ENCODE data around the gene GAS5.
A peak's percentile ranks its signal among the peaks of the same experiment; 100 is the strongest.

The GAS5 gene

GRCh38 chr1:173824315-173825081, 43.3 kb downstream of the GAS5 start, which contains the start of the genes CENPL and DARS2:
Gene CENPL (minus strand): TSS chr1:173824883. CDS start chr1:173811299, 13,584 bp downstream.
Gene DARS2 (plus strand): TSS chr1:173824673. CDS start chr1:173825230, 557 bp downstream.
- peak; percentile 93 for DNase-seq (ENCODE audit: low spot score)

DNA sequence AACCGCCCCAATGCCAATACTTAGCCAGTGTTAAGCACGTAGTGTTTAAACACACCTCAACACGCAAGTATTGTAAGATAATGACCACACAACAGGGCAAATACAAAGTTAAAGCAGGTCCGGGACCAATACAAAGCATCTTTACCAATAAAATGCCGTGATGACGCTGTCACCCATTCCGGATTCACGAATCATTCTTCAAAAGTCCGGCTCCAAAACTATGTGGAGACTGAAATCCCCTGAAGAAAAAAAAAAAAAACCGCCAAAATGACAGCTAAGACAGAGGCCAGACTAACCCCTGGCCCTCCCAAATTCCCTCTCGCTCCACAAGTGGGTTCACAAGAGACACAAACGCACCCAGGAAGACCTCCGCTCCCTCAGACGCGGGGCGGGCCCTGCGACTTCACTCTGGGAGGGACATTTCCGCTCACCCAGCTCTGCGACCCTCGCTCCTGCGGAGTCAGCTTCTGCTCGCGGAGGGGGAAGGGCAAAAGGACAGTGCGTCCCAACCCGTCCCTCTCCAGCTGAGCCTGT, 43.9 kb downstream of the GAS5 start:
- DNase-seq (ENCODE audit: low spot score) = no peak

DNA sequence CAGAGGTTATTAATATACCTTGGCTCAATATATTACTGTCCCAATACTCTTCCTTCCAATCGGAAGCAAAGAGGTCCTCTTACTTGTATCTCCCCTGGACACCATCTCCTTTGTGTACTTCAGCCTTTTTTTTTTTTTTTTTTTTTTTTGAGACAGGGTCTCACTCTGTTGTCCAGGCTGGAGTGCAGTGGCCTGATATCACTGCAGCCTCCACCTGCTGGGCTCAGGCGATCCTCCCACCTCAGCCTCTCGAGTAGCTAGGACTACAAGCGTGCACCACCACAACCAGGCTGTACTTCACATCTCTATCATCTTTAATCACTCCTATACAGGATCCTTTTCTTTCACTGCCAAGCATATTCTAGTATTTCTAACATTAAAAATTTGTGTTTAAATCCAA, 46.1 kb downstream of the GAS5 start:
- DNase-seq (ENCODE audit: low spot score) = no peak

- no peak for DNase-seq (ENCODE audit: low spot score)
These were observed 49.3 kb downstream of the GAS5 start for GRCh38 chr1:173818459-173818858.
